Measurements from ENCODE around the gene NRBF2.

The NRBF2 gene

DNA sequence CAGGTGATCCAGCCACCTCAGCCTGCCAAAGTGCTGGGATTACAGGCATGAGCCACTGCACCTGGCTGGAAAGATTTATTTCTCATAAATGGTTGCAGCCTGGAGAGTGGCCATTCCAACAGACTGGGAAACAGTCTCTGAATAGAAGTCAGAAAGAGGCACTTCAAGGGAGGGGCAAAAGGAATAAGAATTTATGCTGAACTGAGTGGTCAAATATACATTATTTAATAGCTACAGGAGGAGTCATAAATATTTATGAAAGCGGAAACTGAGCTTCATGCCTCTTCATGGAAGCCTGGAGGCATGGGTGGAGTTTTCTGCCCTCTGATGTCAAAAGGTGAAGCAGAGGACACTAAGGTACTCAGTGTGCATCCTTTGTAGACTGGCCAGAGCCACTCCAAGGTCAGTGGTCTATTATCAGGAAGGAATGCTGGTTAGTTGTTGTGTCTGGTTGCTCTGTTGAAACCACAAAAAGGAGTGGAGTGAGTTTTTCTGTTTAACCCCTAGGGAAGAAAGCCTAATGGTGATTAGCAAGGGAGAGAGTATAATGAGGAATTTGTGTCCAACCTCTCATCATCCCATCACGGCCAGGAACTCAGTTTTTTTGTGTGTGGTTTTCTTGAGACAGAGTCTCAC lies 9.3 kb upstream of the NRBF2 start:
- DNase-seq (ENCODE audit: low read depth) = no peak
- TF ChIP-seq, protein P1, sequence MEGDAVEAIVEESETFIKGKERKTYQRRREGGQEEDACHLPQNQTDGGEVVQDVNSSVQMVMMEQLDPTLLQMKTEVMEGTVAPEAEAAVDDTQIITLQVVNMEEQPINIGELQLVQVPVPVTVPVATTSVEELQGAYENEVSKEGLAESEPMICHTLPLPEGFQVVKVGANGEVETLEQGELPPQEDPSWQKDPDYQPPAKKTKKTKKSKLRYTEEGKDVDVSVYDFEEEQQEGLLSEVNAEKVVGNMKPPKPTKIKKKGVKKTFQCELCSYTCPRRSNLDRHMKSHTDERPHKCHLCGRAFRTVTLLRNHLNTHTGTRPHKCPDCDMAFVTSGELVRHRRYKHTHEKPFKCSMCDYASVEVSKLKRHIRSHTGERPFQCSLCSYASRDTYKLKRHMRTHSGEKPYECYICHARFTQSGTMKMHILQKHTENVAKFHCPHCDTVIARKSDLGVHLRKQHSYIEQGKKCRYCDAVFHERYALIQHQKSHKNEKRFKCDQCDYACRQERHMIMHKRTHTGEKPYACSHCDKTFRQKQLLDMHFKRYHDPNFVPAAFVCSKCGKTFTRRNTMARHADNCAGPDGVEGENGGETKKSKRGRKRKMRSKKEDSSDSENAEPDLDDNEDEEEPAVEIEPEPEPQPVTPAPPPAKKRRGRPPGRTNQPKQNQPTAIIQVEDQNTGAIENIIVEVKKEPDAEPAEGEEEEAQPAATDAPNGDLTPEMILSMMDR (IDR thresholded peaks at IDR 0.05; ENCODE audit: low read depth, low read length, missing control alignments) = no peak
- H3K4me3 ChIP-seq (ENCODE audit: low read depth, low read length) = no peak overlapping the region

DNA sequence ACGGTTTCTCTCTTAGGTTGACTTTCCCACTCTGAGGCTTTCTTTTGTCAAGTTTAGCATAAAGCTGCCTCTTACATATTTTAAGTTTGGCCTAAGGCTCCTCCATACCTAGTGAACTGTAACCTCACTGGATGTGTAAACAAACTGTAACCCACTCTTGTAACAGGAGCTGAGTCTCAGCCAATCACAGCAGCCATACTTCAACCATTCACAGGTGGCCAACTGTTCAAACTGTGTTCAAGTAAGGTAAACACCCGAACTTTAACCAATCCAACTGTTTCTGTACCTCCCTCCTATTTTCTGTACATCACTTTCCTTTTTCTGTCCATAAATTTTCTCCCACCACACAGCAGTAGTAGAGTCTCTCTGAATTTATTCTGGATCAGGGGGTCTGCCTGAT lies 7.7 kb upstream of the NRBF2 start:
- no peak for DNase-seq (ENCODE audit: low read depth)
- TF ChIP-seq, protein P1 (IDR thresholded peaks at IDR 0.05; ENCODE audit: low read depth, low read length, missing control alignments) = no peak
- no peak overlapping the region for H3K4me3 ChIP-seq (ENCODE audit: low read depth, low read length)

GRCh38 chr10:63128443-63128842 lies 4.7 kb upstream of the NRBF2 start:
- DNase-seq (ENCODE audit: low read depth) = no peak
- H3K4me3 ChIP-seq (ENCODE audit: low read depth, low read length) = no peak overlapping the region
- TF ChIP-seq, protein P1 (IDR thresholded peaks at IDR 0.05; ENCODE audit: low read depth, low read length, missing control alignments) = no peak

GRCh38 chr10:63129888-63130287 lies 3.2 kb upstream of the NRBF2 start:
- no peak for DNase-seq (ENCODE audit: low read depth)
- TF ChIP-seq, protein P1 (IDR thresholded peaks at IDR 0.05; ENCODE audit: low read depth, low read length, missing control alignments) = no peak
- no peak overlapping the region for H3K4me3 ChIP-seq (ENCODE audit: low read depth, low read length)

GRCh38 chr10:63132651-63133055 lies 475 bp upstream of the NRBF2 start:
- DNase-seq (ENCODE audit: low read depth) = no peak
- TF ChIP-seq, protein P1 (IDR thresholded peaks at IDR 0.05; ENCODE audit: low read depth, low read length, missing control alignments) = no peak
- H3K4me3 ChIP-seq (ENCODE audit: low read depth, low read length) = peak overlapping the region; percentile 19; the same call in 1 of the 2 replicates

DNA sequence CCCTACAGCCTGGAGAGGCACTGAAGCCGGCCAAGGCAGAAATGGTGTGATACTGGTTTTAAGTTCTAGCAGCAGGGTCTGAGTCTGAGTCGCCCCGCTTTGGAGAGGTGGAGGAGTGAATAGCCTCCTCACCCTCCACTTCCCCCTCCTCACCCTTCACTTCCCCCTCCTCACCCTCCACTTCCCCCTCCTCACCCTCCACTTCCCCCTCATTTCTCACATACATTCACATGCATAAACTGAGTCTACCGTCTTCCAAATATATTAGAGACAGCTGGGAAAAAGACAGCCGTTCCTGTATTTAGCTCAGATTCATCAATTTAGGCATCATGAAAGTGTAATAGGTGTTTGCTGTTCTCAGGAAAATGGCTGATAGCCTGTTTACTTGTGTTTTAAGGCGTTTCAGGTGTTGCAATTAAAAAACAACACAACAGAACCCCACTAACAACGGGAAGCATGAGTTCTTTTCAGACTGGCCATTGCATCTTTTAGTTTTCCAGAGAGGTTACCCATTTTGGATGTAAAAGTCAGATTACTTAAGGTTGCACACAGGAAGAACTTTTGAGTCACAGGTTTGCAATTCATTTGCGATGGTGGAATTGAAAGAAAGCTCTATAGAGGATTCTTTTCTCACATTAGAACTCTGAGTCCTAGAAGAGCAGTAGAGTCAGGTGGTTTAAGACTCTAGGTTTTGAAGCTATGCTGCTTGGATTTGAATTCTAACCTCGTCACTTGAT lies 861 bp downstream of the NRBF2 start:
- no peak for DNase-seq (ENCODE audit: low read depth)
- TF ChIP-seq, protein P1 (IDR thresholded peaks at IDR 0.05; ENCODE audit: low read depth, low read length, missing control alignments) = no peak
- peak overlapping the region; percentile 77 for H3K4me3 ChIP-seq (ENCODE audit: low read depth, low read length)
